Measurements from ENCODE around the gene SCLT1. TPM values are rescaled to one million over a fixed set of nuclear protein-coding genes. Genes with fewer than 3 reads are reported as not detected.

SCLT1 gene
- total RNA-seq, 4 donors from 2014 or later: 12.9 to 28.6 (median 20.8) TPM

DNA sequence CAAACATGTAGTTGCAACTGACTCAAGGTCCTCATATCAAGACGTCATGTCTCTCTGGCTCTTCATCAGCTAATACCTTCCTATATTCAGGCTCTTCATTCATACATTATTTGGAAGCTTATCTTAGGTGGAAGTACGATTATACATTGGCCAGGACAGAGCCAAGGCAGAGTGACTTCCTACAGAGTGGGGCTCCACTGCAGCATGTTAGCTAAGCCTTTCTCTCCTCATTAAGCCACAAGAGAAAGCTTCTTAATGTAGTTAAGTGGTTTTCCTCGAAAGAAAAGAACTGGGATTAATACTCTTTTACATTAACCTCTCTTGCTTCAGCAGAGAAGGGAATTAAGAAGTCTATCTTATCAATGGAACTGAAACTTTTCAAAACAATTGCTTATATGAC, 17.6 kb upstream of the SCLT1 start:
- Histone ChIP-seq H3K4me1 (no peaks in the 10 kb centered on the region), H3K4me3 (replicated peaks in 1 of 3) (no peak overlapping the region), H3K27ac (no peak overlapping the region), H3K9me3 (no peaks in the 10 kb centered on the region), H3K36me3 (no peaks in the 10 kb centered on the region), H3K27me3 (no peaks in the 10 kb centered on the region)
- TF ChIP-seq, protein P1, sequence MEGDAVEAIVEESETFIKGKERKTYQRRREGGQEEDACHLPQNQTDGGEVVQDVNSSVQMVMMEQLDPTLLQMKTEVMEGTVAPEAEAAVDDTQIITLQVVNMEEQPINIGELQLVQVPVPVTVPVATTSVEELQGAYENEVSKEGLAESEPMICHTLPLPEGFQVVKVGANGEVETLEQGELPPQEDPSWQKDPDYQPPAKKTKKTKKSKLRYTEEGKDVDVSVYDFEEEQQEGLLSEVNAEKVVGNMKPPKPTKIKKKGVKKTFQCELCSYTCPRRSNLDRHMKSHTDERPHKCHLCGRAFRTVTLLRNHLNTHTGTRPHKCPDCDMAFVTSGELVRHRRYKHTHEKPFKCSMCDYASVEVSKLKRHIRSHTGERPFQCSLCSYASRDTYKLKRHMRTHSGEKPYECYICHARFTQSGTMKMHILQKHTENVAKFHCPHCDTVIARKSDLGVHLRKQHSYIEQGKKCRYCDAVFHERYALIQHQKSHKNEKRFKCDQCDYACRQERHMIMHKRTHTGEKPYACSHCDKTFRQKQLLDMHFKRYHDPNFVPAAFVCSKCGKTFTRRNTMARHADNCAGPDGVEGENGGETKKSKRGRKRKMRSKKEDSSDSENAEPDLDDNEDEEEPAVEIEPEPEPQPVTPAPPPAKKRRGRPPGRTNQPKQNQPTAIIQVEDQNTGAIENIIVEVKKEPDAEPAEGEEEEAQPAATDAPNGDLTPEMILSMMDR (IDR thresholded peaks at IDR 0.05): no peak
- no peak for DNase-seq
- intact Hi-C loops (cut with DNase I): no loop called here
- WGBS, 2 donors: 75 to 85% methylated on average over 3 of the region's 3 CpGs

DNA sequence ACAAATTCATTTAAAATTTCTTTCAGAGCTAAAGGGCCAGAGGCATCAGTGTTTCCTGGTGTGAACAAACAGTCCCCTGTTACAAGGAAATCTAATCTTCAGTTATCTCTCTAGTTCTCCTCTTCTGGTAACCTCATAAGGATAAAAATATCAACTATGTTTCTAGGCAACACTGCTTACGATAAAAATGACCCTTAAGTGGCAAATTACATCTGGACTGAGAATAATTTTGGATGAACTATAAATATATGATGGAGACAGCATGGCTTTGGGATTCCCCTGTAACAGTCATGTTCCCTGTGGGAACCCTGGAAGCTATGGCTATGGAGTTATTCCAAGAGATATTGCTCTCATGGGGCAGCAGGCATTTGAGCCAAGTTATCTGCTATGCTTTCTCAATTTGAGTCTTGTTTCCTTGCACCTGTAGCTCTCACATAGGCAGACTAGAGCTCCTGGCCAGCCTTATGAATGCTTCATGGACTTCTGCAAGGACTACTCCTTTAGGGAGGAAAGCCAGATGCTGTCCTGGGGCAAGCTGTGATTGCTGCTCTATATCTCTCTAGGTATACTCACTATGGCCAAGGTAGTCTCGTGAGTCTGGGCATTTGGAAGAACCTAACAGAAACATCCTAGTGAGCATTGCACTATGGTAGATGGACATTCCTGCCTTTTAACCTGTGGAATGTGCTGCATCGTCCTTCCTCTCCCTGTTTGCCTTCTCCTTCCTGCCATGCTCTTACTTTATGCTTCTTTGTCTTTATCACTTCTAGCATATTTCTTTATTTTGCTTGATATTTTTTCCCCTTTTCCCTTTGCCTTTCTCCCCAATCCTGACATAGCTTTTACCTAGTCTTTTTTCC, 16.9 kb upstream of the SCLT1 start:
- no peaks in the 10 kb centered on the region for H3K36me3 ChIP-seq
- no peaks in the 10 kb centered on the region for H3K4me1 ChIP-seq
- intact Hi-C loops (cut with DNase I): no loop called here
- 80 to 85% methylated on average over 3 of the region's 3 CpGs for WGBS, 2 donors
- no peak overlapping the region for H3K4me3 ChIP-seq (replicated peaks in 1 of 3)
- H3K27ac ChIP-seq: no peak overlapping the region
- H3K27me3 ChIP-seq: no peaks in the 10 kb centered on the region
- no peaks in the 10 kb centered on the region for H3K9me3 ChIP-seq
- no peak for DNase-seq
- TF ChIP-seq, protein P1 (IDR thresholded peaks at IDR 0.05): no peak
- TF ChIP-seq POLR2A (IDR thresholded peaks at IDR 0.05): no peak

DNA sequence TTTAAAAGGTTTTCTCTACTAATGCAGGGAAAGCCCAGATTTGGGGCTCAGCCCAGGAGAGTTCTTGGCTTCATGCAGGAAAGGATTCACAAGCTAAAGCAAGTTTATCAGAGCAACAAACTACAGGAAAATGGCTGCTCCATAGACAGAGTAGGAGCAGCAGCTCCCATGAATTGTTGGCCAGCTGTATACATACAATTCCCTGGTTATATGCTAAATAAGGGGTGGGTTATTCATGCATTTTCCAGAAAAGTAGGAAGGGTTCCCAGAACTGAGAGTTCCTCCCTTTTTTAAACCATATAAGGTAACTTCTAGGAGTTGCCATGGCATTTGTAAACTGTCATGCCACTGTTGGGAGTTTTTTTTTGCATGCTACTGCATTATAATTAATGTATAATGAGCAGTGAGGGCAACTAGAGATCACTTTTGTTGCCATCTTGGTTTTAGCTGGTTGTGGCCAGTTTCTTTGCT, 5.2 kb upstream of the SCLT1 start:
- H3K27ac ChIP-seq: no peak overlapping the region
- DNase-seq: no peak
- intact Hi-C loops (cut with DNase I): loop anchor here (10.0 kb wide), 1 partner anchor 234 kb away; no protein-coding TSS in a partner anchor
- no peaks in the 10 kb centered on the region for H3K9me3 ChIP-seq
- no peak overlapping the region for H3K4me3 ChIP-seq (replicated peaks in 1 of 3)
- TF ChIP-seq, protein P1 (IDR thresholded peaks at IDR 0.05): no peak
- no peak for TF ChIP-seq POLR2A (IDR thresholded peaks at IDR 0.05)
- H3K27me3 ChIP-seq: no peaks in the 10 kb centered on the region
- peaks cover 5% of the 10 kb centered on the region in 2 donors for H3K4me1 ChIP-seq
- H3K36me3 ChIP-seq: no peaks in the 10 kb centered on the region

DNA sequence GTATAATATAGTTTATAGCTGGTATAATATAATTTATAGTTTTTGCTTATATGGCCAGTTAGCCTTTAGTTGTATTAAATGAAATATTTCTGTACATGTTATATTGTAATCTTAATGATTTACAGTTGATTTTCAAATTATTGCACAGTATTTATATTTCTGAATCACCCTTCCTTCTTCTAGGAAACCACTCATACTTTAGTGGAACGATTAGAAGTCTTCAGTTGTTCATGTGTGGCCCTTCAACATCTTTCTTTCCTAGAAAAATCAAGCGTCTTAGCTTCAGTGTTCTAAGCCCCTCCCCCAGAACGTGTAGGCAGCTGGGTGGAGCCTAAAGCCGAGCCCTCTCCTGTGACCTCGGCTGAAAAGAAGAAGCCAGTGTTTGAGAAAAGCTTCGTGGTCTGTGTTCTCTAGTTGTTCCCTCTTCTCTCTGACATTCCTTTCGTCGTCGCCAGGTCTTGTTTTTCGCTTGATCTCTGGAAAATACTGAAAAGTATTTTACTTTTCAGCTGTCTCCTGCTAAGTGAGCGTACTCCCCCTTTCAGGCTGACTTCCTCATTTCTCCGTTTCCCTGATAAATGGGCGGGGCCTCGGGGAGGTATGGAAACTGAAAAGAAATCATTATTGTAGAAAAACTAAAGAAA, 2.6 kb upstream of the SCLT1 start, which contains the start of gene C4orf33:
C4orf33 (plus strand) TSS at position 342 of the 644 bp plus-strand sequence. CDS start 6,459 bp downstream, outside the sequence.
- DNase-seq: peak; percentile 71 to 73
- Histone ChIP-seq H3K9me3 (no peaks in the 10 kb centered on the region), H3K27ac (peak within 1 kb of the TSS; percentile 66 to 88 (median 78)), H3K27me3 (no peaks in the 10 kb centered on the region), H3K36me3 (no peaks in the 10 kb centered on the region), H3K4me3 (replicated peaks in 1 of 3) (peak within 1 kb of the TSS; percentile 6 to 40 (median 33)), H3K4me1 (peaks cover 12 to 15% of the 10 kb centered on the region in 2 donors)
- TF ChIP-seq, protein P1 (IDR thresholded peaks at IDR 0.05): peak in 1 of 6 experiments; percentile 10
- TF ChIP-seq POLR2A (IDR thresholded peaks at IDR 0.05): peak in 1 of 2 donors; percentile 39
- WGBS, 2 donors: 2 to 15% methylated on average over 14 of the region's 14 CpGs
- intact Hi-C loops (cut with DNase I): loop anchor here (10.0 kb wide), 1 partner anchor 231 kb away; no protein-coding TSS in a partner anchor

All from thyroid gland (tissue), 4 donors.